H1 (cell line): ENCODE measurements around the gene ZNF586. TPM values are rescaled to one million over a fixed set of nuclear protein-coding genes. Genes with fewer than 3 reads are reported as not detected.
"Not testable (repeated sequence)": the region's sequence is repeated elsewhere in the genome, so short reads cannot be mapped to it uniquely, and the experiment has no call there.

ENCODE experiments used
- CTCF ChIA-PET: fragments of 300-600 bp; sonication (Branson Sonifier 250); formaldehyde crosslinking; loops from one replicate; lab custom pipeline; 2021; ENCODE audit not compliant: partially characterized antibody; lab: Charles Lee
- POLR2A ChIA-PET: fragments of 300-600 bp; sonication (Branson Sonifier 250); formaldehyde crosslinking; loops from one replicate; lab custom pipeline; 2021; ENCODE audit warnings: inconsistent platforms; ENCODE audit not compliant: partially characterized antibody; lab: Charles Lee
- DNase-seq, 2 experiments: peaks; one replicate each; pipeline versions ENCODE4 v3.0.0 to v3.0.0-alpha.2; 2010 to 2022; ENCODE audit warnings: low spot score in 2 of 2, low read depth in 1 of 2, mixed read lengths in 1 of 2
- FAIRE-seq: peaks from 2 replicates; lab custom pipeline; 2011; peaks lifted over from hg19 to GRCh38; lab: Jason Lieb, UNC
- H2AFZ ChIP-seq: 2 replicates; pipeline ENCODE4 v1.8.1; 2012; ENCODE audit warnings: low read length, inconsistent platforms
- H2AK5ac ChIP-seq: 2 replicates; pipeline ENCODE4 v1.6.1; 2013; ENCODE audit warnings: low read depth, low read length
- H2BK120ac ChIP-seq: replicated peaks from 2 replicates; pipeline ENCODE3; 2013; ENCODE audit warnings: low read depth, low read length, inconsistent platforms
- H2BK12ac ChIP-seq: 2 replicates; pipeline ENCODE4 v1.6.1; 2013; ENCODE audit warnings: low read depth, low read length
- H2BK15ac ChIP-seq: 2 replicates; pipeline ENCODE4 v1.6.1; 2013; ENCODE audit warnings: low read length
- H2BK20ac ChIP-seq: 2 replicates; pipeline ENCODE4 v1.6.1; 2013; ENCODE audit warnings: low read length
- H2BK5ac ChIP-seq: 2 replicates; pipeline ENCODE4 v1.6.1; 2013; ENCODE audit warnings: low read depth, low read length
- H3K14ac ChIP-seq: 2 replicates; pipeline ENCODE4 v1.6.1; 2013; ENCODE audit warnings: inconsistent platforms; ENCODE audit not compliant: insufficient read length
- H3K18ac ChIP-seq: 2 replicates; pipeline ENCODE4 v1.6.1; 2013; ENCODE audit warnings: low read length; ENCODE audit errors: extremely low read depth
- H3K23ac ChIP-seq: 2 replicates; pipeline ENCODE4 v1.6.1; 2013; ENCODE audit warnings: inconsistent platforms; ENCODE audit not compliant: insufficient read length
- H3K23me2 ChIP-seq: 2 replicates; pipeline ENCODE4 v1.6.1; 2013; ENCODE audit warnings: low read depth, low read length
- H3K27ac ChIP-seq: 2 replicates; pipeline ENCODE4 v1.6.1; 2011; ENCODE audit warnings: low read depth, low read length, inconsistent platforms
- H3K27me3 ChIP-seq, 4 experiments: replicated peaks in 1 of 4; 1 replicate in 1 of 4; 2 replicates in 3 of 4; pipeline versions ENCODE4 v1.6.1 to v1.8.1; 2011 to 2013; ENCODE audit warnings: low read length in 3 of 4, mild to moderate bottlenecking in 3 of 4, inconsistent platforms in 2 of 4, mixed read lengths in 2 of 4, moderate library complexity in 1 of 4; ENCODE audit not compliant: control insufficient read depth in 3 of 4, insufficient read depth in 3 of 4; ENCODE audit errors: extremely low read depth in 1 of 4
- H3K36me3 ChIP-seq, 4 experiments: 2 replicates each; pipeline versions ENCODE4 v1.6.1 to v1.8.1; 2011 to 2013; ENCODE audit warnings: mild to moderate bottlenecking in 4 of 4, low read length in 3 of 4, moderate library complexity in 2 of 4, control low read depth in 1 of 4, inconsistent platforms in 1 of 4; ENCODE audit not compliant: insufficient read depth in 4 of 4, control insufficient read depth in 2 of 4
- H3K4ac ChIP-seq: replicated peaks from 2 replicates; pipeline ENCODE3; 2013; ENCODE audit warnings: low read length, low read depth, mixed read lengths, inconsistent platforms; ENCODE audit not compliant: insufficient read length
- H3K4me1 ChIP-seq, 4 experiments: replicated peaks in 1 of 4; 1 replicate in 1 of 4; 2 replicates in 3 of 4; pipeline versions ENCODE4 v1.6.1 to v1.8.1; 2011 to 2013; ENCODE audit warnings: low read length in 3 of 4, inconsistent platforms in 2 of 4, mixed read lengths in 1 of 4; ENCODE audit not compliant: insufficient read depth in 4 of 4, control insufficient read depth in 3 of 4
- H3K4me2 ChIP-seq, 2 experiments: 2 replicates each; pipeline versions ENCODE4 v1.6.1 to v1.8.1; 2011 to 2013; ENCODE audit warnings: low read depth in 2 of 2, low read length in 2 of 2, control low read depth in 1 of 2, inconsistent platforms in 1 of 2, mild to moderate bottlenecking in 1 of 2; ENCODE audit not compliant: insufficient read depth in 1 of 2
- H3K4me3 ChIP-seq, 4 experiments: fragments of 200-600, 300-600 bp in 1 of 4; sonication (generic), shearing (Covaris generic), sonication (Bioruptor Twin) in 1 of 4; 2 replicates each; pipeline versions ENCODE4 v1.5.1 to v1.8.1; 2011 to 2016; ENCODE audit warnings: low read length in 4 of 4, low read depth in 3 of 4, control low read depth in 2 of 4, inconsistent platforms in 2 of 4, mild to moderate bottlenecking in 2 of 4, mixed read lengths in 1 of 4, moderate library complexity in 1 of 4; ENCODE audit not compliant: insufficient read depth in 2 of 4; ENCODE audit errors: extremely low read depth in 1 of 4
- H3K56ac ChIP-seq: replicated peaks from 2 replicates; pipeline ENCODE3; 2013; ENCODE audit warnings: low read depth, mild to moderate bottlenecking, mixed read lengths, low read length, inconsistent platforms; ENCODE audit not compliant: insufficient read length
- H3K79me1 ChIP-seq: 2 replicates; pipeline ENCODE4 v1.6.1; 2013; ENCODE audit warnings: low read depth, low read length, control low read depth
- H3K79me2 ChIP-seq, 2 experiments: 2 replicates each; pipeline versions ENCODE4 v1.6.1 to v1.8.1; 2012 to 2013; ENCODE audit warnings: low read length in 2 of 2, mild to moderate bottlenecking in 2 of 2, inconsistent platforms in 1 of 2; ENCODE audit not compliant: insufficient read depth in 2 of 2, control insufficient read depth in 1 of 2
- H3K9ac ChIP-seq, 4 experiments: replicated peaks in 1 of 4; 1 replicate in 1 of 4; 2 replicates in 3 of 4; pipeline versions ENCODE4 v1.6.1 to v1.8.1; 2011 to 2013; ENCODE audit warnings: low read depth in 3 of 4, low read length in 3 of 4, control low read depth in 2 of 4, mild to moderate bottlenecking in 2 of 4, moderate library complexity in 2 of 4, inconsistent platforms in 1 of 4; ENCODE audit errors: extremely low read depth in 1 of 4
- H3K9me3 ChIP-seq, 2 experiments: 2 replicates each; pipeline versions ENCODE4 v1.6.1 to v1.8.1; 2012 to 2013; ENCODE audit warnings: mild to moderate bottlenecking in 2 of 2, moderate library complexity in 2 of 2, control low read depth in 1 of 2, inconsistent platforms in 1 of 2, low read depth in 1 of 2, low read length in 1 of 2, mixed read lengths in 1 of 2; ENCODE audit not compliant: insufficient read depth in 2 of 2
- H4K20me1 ChIP-seq, 2 experiments: replicated peaks in 1 of 2; 2 replicates each; pipeline versions ENCODE3 to v1.8.1; 2011 to 2013; ENCODE audit warnings: inconsistent platforms in 2 of 2, low read length in 2 of 2, mild to moderate bottlenecking in 1 of 2; ENCODE audit not compliant: insufficient read depth in 2 of 2, control insufficient read depth in 1 of 2
- H4K5ac ChIP-seq: 2 replicates; pipeline ENCODE4 v1.6.1; 2013; ENCODE audit warnings: low read length, low read depth, mixed read lengths, inconsistent platforms; ENCODE audit not compliant: insufficient read length
- H4K8ac ChIP-seq: 2 replicates; pipeline ENCODE4 v1.8.0; 2013; ENCODE audit warnings: mild to moderate bottlenecking, moderate library complexity, low read length, inconsistent platforms; ENCODE audit not compliant: insufficient read depth; ENCODE audit errors: extremely low read depth
- H4K91ac ChIP-seq: replicated peaks from 2 replicates; pipeline ENCODE3; 2013; ENCODE audit warnings: low read length, mixed read lengths, inconsistent platforms; ENCODE audit not compliant: insufficient read length
- WGBS, 2 experiments: shearing (Covaris generic) in 1 of 2; methylation state at CpG; one replicate each; pipeline versions ENCODE4 v1.1.6 to v1.1.7; 2013 to 2015; ENCODE audit warnings: low lambda C conversion rate in 2 of 2, mixed read lengths in 2 of 2, inconsistent platforms in 1 of 2, low coverage in 1 of 2, missing lambda C conversion rate in 1 of 2; ENCODE audit not compliant: insufficient replicate concordance in 2 of 2, insufficient coverage in 1 of 2, insufficient read length in 1 of 2; ENCODE audit errors: extremely low coverage in 1 of 2, missing lambda C conversion rate in 1 of 2; 5-methylcytosine and 5-hydroxymethylcytosine counted together
- polyA plus RNA-seq, 7 experiments: library from polyadenylated mRNA; depleted of rRNA in 3 of 7; stranded (reverse) in 5 of 7; unstranded in 2 of 7; fragments of >200 nt in 5 of 7; fragments of 200-250 nt in 2 of 7; gene quantifications; 1 replicate in 5 of 7; 2 replicates in 1 of 7; 4 replicates in 1 of 7; pipeline versions ENCODE4 v1.2.1 to v1.2.3, GENCODE V29; 2011 to 2013; ENCODE audit warnings: missing spikeins in 2 of 7, mixed read lengths in 2 of 7
- total RNA-seq: library from RNA; stranded (reverse); fragmentation: NEBNext Ultra II Directional; extraction: Animal tissue kit (Norgen Biotek cat#: 25700); gene quantifications from 2 replicates; pipeline ENCODE4 v1.2.1, GENCODE V29; 2021

The ZNF586 gene
- total and polyA plus RNA-seq, 2 of the 8 experiments (the other 6 are each of a cell fraction or from before 2014, with no cell fraction given) = 8.1 to 15.5 TPM

DNA sequence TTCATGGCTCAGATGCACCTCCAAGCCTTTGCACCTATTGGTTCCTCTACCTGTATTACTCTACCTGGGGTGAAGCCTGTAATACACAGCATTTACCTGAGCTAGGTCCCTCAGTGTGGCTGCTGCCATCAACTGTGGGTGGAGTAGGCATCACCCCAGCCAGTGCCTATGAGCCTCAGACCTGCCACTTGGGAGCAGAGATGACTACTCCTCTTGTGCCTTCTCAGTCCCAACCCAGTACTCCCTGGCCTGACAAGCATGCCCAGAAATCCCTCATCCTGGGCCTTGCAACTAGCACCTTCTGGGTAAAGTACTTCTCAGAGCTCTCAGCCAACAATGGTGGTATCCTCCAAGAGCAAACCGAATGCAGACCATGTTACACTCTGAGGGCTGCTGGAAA lies 27.1 kb downstream of the ZNF586 start:
- H3K27ac ChIP-seq, H2BK120ac ChIP-seq, H4K91ac ChIP-seq, POLR2A ChIA-PET, DNase-seq, H2AK5ac ChIP-seq, H2BK12ac ChIP-seq, H3K14ac ChIP-seq, H3K79me1 ChIP-seq, H2BK5ac ChIP-seq, H2BK20ac ChIP-seq, H4K20me1 ChIP-seq, H4K5ac ChIP-seq, H3K18ac ChIP-seq, H2BK15ac ChIP-seq, FAIRE-seq, H3K79me2 ChIP-seq, H3K27me3 ChIP-seq, H3K23me2 ChIP-seq, H3K9me3 ChIP-seq, H3K4ac ChIP-seq, H3K4me3 ChIP-seq, H4K8ac ChIP-seq, H3K23ac ChIP-seq, H2AFZ ChIP-seq, H3K4me2 ChIP-seq, H3K56ac ChIP-seq, H3K9ac ChIP-seq: not testable (repeated sequence)
- CTCF ChIA-PET = interaction anchor here (0.6 to 1.3 kb wide), 2 partner anchors 11 to 1489 kb away, joined by 3 read pairs; no protein-coding TSS in a partner anchor
- peaks cover 0 to 13% (median 3%) of the 10 kb centered on the region in 4 experiments; a peak in 3 of 8 replicates for H3K36me3 ChIP-seq
- peaks cover 3 to 13% (median 5%) of the 10 kb centered on the region in 4 experiments; a peak in 6 of 7 replicates for H3K4me1 ChIP-seq
- 94% methylated on average over 1 of the region's 1 CpG; no CpG with 5 or more reads in 1 of the 2 experiments for WGBS, 2 experiments
